Psoas muscle (tissue), 8 donors: ENCODE data around the gene PLK3. TPM values are rescaled to one million over a fixed set of nuclear protein-coding genes. Genes with fewer than 3 reads are reported as not detected.
A peak's percentile ranks its signal among the peaks of the same experiment; 100 is the strongest.

Experiments used
- ATAC-seq, 4 donors: fragments of 200-7000 bp; cut with Tn5 transposase; one replicate each; pipeline ENCODE4 v1.9.1; 2020; ENCODE audit warnings: moderate library complexity in 3 of 4, mild to moderate bottlenecking in 2 of 4
- DNase-seq, 2 donors: peaks; one replicate each; pipeline ENCODE4 v3.0.0-alpha.2; 2020
- H3K27ac ChIP-seq: fragments of 200-600 bp; one replicate; pipeline ENCODE4 v1.8.0; 2022
- H3K27me3 ChIP-seq, 3 donors: fragments of 200-600 bp in 1 of 3; one replicate each; pipeline versions ENCODE4 v1.6.1 to v1.8.0; 2013 to 2022; ENCODE audit warnings: low read length in 2 of 3, mild to moderate bottlenecking in 2 of 3, moderate library complexity in 1 of 3; ENCODE audit not compliant: insufficient read depth in 3 of 3
- H3K36me3 ChIP-seq, 2 donors: fragments of 200-600 bp in 1 of 2; one replicate each; pipeline versions ENCODE4 v1.6.1 to v1.8.0; 2013 to 2022; ENCODE audit warnings: low read depth in 1 of 2, mild to moderate bottlenecking in 1 of 2, moderate library complexity in 1 of 2; ENCODE audit not compliant: insufficient read depth in 1 of 2
- H3K4me1 ChIP-seq: fragments of 200-600 bp; one replicate; pipeline ENCODE4 v1.8.0; 2022
- H3K4me3 ChIP-seq: fragments of 200-600 bp; one replicate; pipeline ENCODE4 v1.8.0; 2022; ENCODE audit warnings: mild to moderate bottlenecking
- H3K9me3 ChIP-seq: fragments of 200-600 bp; one replicate; pipeline ENCODE4 v1.8.0; 2022
- CTCF ChIP-seq: fragments of 200-600 bp; IDR thresholded peaks from one replicate; pipeline ENCODE4 v1.8.0; 2022; ENCODE audit warnings: antibody characterized with exemption
- WGBS, 3 donors: extraction: QIAGEN DNeasy Blood & Tissue Kit; methylation state at CpG; one replicate each; pipeline versions ENCODE4 v1.1.6 to v1.1.7; 2013; 5-methylcytosine and 5-hydroxymethylcytosine counted together
- intact Hi-C, 2 donors: fragments of 100-400 bp; cut with DNase I; formaldehyde crosslinking; loops; one replicate each; pipeline versions ENCODE4 v1.11.0 to v1.14.2; 2022
- polyA plus RNA-seq, 3 donors: library from polyadenylated mRNA; stranded (reverse); fragments of 200-250 nt; gene quantifications; one replicate each; pipeline ENCODE4 v1.2.3, GENCODE V29; 2013
- total RNA-seq, 4 donors: library from RNA; stranded (reverse); fragmentation: NEBNext Ultra II Directional in 2 of 4; extraction: Animal tissue kit (Norgen Biotek cat#: 25700) in 2 of 4; gene quantifications; one replicate each; pipeline versions ENCODE4 v1.2.1 to v1.2.4, GENCODE V29; 2021 to 2023
- donor health status: healthy with polysubstance abuse.
- donor health status: DM: no; HTN: no; CAD: no; lungs with moderate emphysema.
- donor health status: Bipolar disorder and iron deficiency.
- donor health status: healthy.
- donor health status: DM: yes; HTN: yes; CAD: no.
- donor health status: DM: no; HTN: no; CAD: no.
- donor health status: DM: no; HTN: no; CAD: no.
- donor health status: DM: yes; HTN: yes; CAD: no.

Gene PLK3
- total and polyA plus RNA-seq, 7 donors: 3.0 to 8.3 (median 4.6) TPM

DNA sequence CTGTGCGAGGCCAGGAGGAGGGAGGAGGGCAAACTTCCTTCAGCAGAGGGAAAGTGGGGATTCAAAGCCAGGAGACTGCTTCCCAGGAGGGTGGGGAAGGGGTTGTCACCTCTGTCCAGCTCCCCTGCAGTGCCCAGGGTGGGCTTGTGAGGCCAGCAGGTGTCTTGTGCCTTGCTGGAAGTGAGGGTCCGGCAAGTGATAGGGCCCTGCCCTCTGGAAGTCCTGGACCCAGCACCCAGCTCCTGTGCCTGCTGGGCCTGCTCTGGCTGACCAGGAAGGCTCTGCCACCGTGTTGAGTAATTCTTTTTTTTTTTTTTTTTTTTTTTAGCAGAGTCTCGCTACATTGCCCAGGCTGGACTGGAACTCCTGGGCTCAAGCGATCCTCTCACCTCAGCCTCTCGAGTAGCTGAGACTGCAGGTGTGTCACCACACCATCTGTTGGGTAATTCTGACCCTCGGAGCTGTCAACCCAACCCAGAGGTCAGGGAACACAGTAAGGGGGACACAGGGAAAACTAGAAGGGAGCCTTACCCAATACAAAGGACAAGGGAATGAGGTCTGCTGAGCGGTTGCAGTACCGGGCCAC lies 13.2 kb upstream of the PLK3 start:
- peak overlapping the region; percentile 48 for H3K27ac ChIP-seq
- peak overlapping the region; percentile 68 for H3K4me3 ChIP-seq
- no peak for DNase-seq
- TF ChIP-seq CTCF: no peak
- intact Hi-C loops: loop anchor here (5.0 kb wide), 2 partner anchors 35 to 510 kb away; no protein-coding TSS in a partner anchor
- H3K27me3 ChIP-seq: no peaks in the 10 kb centered on the region
- no peaks in the 10 kb centered on the region for H3K36me3 ChIP-seq
- WGBS, 3 donors: 77 to 85% (median 82%) methylated on average over 8 to 9 of the region's 9 CpGs
- no peaks in the 10 kb centered on the region for H3K9me3 ChIP-seq
- H3K4me1 ChIP-seq: peaks cover 19% of the 10 kb centered on the region
- peak in 1 of 4 donors; percentile 13 for ATAC-seq

- H3K36me3 ChIP-seq: no peaks in the 10 kb centered on the region
- H3K27ac ChIP-seq: no peak overlapping the region
- no peaks in the 10 kb centered on the region for H3K9me3 ChIP-seq
- intact Hi-C loops: loop anchor here (5.0 kb wide), 2 partner anchors 35 to 510 kb away; no protein-coding TSS in a partner anchor
- peaks cover 19% of the 10 kb centered on the region for H3K4me1 ChIP-seq
- no peak overlapping the region for H3K4me3 ChIP-seq
- H3K27me3 ChIP-seq: no peaks in the 10 kb centered on the region
- no peak for DNase-seq
- ATAC-seq: no peak
- 93 to 95% (median 94%) methylated on average over 10 of the region's 10 CpGs for WGBS, 3 donors
- no peak for TF ChIP-seq CTCF
These were observed 12.7 kb upstream of the PLK3 start for GRCh38 chr1:44787506-44787905.

- H3K4me3 ChIP-seq: no peak within 1 kb of the TSS
- no peaks in the 10 kb centered on the region for H3K9me3 ChIP-seq
- peaks cover 16% of the 10 kb centered on the region for H3K4me1 ChIP-seq
- no peaks in the 10 kb centered on the region for H3K27me3 ChIP-seq
- WGBS, 3 donors: 75 to 84% (median 75%) methylated on average over 9 of the region's 9 CpGs
- no peak for TF ChIP-seq CTCF
- DNase-seq (no peak), ATAC-seq (no peak)
- no peaks in the 10 kb centered on the region for H3K36me3 ChIP-seq
- intact Hi-C loops: loop anchor here (5.0 kb wide), 2 partner anchors 34 to 509 kb away; no protein-coding TSS in a partner anchor
- H3K27ac ChIP-seq: no peak within 1 kb of the TSS
These were observed 11.9 kb upstream of the PLK3 start, which contains the start of gene BEST4 for GRCh38 chr1:44788120-44788860. TSS of gene BEST4 (minus strand) at chr1:44788170. CDS start at chr1:44787705, 465 bp downstream.

GRCh38 chr1:44790968-44791801 lies 9.0 kb upstream of the PLK3 start:
- Histone ChIP-seq H3K4me3 (no peak overlapping the region), H3K9me3 (no peaks in the 10 kb centered on the region), H3K27ac (no peak overlapping the region), H3K27me3 (no peaks in the 10 kb centered on the region), H3K36me3 (no peaks in the 10 kb centered on the region), H3K4me1 (no peaks in the 10 kb centered on the region)
- ATAC-seq (no peak), DNase-seq (no peak)
- TF ChIP-seq CTCF: no peak
- 60 to 64% (median 61%) methylated on average over 7 of the region's 7 CpGs for WGBS, 3 donors
- intact Hi-C loops: no loop called here
